ENCODE data around the gene TANGO2. TPM values are rescaled to one million over a fixed set of nuclear protein-coding genes. Genes with fewer than 3 reads are reported as not detected.

The TANGO2 gene
- total RNA-seq, 1 experiment from 2014 or later, result 14.6 TPM

GRCh38 chr22:20111045-20111688, 90.3 kb downstream of the TANGO2 start:
- no peaks in the 10 kb centered on the region for H3K27me3 ChIP-seq (ENCODE audit: insufficient read depth, low read length)
- H3K23me2 ChIP-seq (ENCODE audit: insufficient read length, low read depth, low read length, poor library complexity, severe bottlenecking), result no peaks in the 10 kb centered on the region
- no peak overlapping the region for H2BK15ac ChIP-seq (ENCODE audit: low read depth, low read length)
- peak overlapping the region in 2 of 3 experiments; percentile 28 to 94; a peak in 3 of 7 replicates for H3K27ac Mint-ChIP-seq
- H3K27me3 Mint-ChIP-seq (ENCODE audit: low read depth), result no peaks in the 10 kb centered on the region; the same call in 1 of the 2 replicates
- H3K56ac ChIP-seq (ENCODE audit: insufficient read length, low read depth, low read length), result no peak overlapping the region
- H2BK5ac ChIP-seq (ENCODE audit: insufficient read length, low read length), result no peak overlapping the region
- no peak overlapping the region for H3K23ac ChIP-seq (ENCODE audit: insufficient read length, low read depth, low read length)
- H4K20me1 ChIP-seq (ENCODE audit: control insufficient read depth, insufficient read depth, insufficient read length), result no peaks in the 10 kb centered on the region
- H3K9me3 Mint-ChIP-seq, result no peaks in the 10 kb centered on the region
- H4K8ac ChIP-seq (replicated peaks; ENCODE audit: insufficient read length, low read depth, low read length), result no peak overlapping the region
- H3K79me2 ChIP-seq (ENCODE audit: insufficient read depth, low read length), result no peaks in the 10 kb centered on the region; the same call in 1 of the 2 replicates
- H3K4me1 Mint-ChIP-seq, result no peaks in the 10 kb centered on the region; a peak in 2 of 4 replicates
- no peak overlapping the region for H3K4ac ChIP-seq (ENCODE audit: low read depth, low read length)
- H3K9ac ChIP-seq (ENCODE audit: extremely low read depth, insufficient read length, low read length), result no peak overlapping the region
- H2AK5ac ChIP-seq (ENCODE audit: insufficient read length, low read length), result no peak overlapping the region
- H3K14ac ChIP-seq (ENCODE audit: insufficient read depth, low read length), result no peak overlapping the region
- no peak overlapping the region for H3K18ac ChIP-seq (ENCODE audit: insufficient read length, low read depth, low read length)
- no peak for DNase-seq
- H3K36me3 Mint-ChIP-seq (ENCODE audit: insufficient read depth in 1 of 3, low read depth in 3 of 3), result peaks cover 32 to 73% (median 61%) of the 10 kb centered on the region in 3 experiments; a peak in 6 of 7 replicates
- peaks cover 3% of the 10 kb centered on the region for H3K79me1 ChIP-seq (ENCODE audit: insufficient read depth, low read depth, low read length, poor library complexity, severe bottlenecking)
- no peak overlapping the region for H2AFZ ChIP-seq (ENCODE audit: low read length)
- no peak overlapping the region for H2BK12ac ChIP-seq (ENCODE audit: insufficient read length, low read depth, low read length)
- no peak overlapping the region for H3K4me2 ChIP-seq (ENCODE audit: insufficient read depth, insufficient read length, low read length)
- no peaks in the 10 kb centered on the region for H3K4me1 ChIP-seq (ENCODE audit: insufficient read depth, low read length)
- WGBS (ENCODE audit: extremely low coverage, insufficient read length, low lambda C conversion rate), result no CpG with 5 or more reads among the region's 14 CpGs
- no peak overlapping the region for H4K5ac ChIP-seq (ENCODE audit: insufficient read length, low read depth, low read length)
- no peak overlapping the region; a peak in 1 of 5 replicates for H3K4me3 Mint-ChIP-seq
- H4K91ac ChIP-seq (ENCODE audit: insufficient read length, low read depth, low read length), result no peak overlapping the region
- H2BK20ac ChIP-seq (ENCODE audit: low read depth, low read length, poor library complexity, severe bottlenecking), result no peak overlapping the region
- H3K9me3 ChIP-seq (ENCODE audit: control insufficient read depth, low read depth, low read length), result no peaks in the 10 kb centered on the region
- H3K27ac ChIP-seq (ENCODE audit: insufficient read length, low read depth, low read length), result no peak overlapping the region
- TF ChIP-seq CTCF (conservative IDR thresholded peaks at IDR 0.05), result peak; percentile 65
- H3T11ph ChIP-seq (ENCODE audit: low read length), result no peak overlapping the region
- H2BK120ac ChIP-seq (ENCODE audit: low read depth, low read length, poor library complexity, severe bottlenecking), result no peak overlapping the region
